ENCODE data around the gene LDLRAD4.
A peak's percentile ranks its signal among the peaks of the same experiment; 100 is the strongest.
"Not testable (repeated sequence)": the region's sequence is repeated elsewhere in the genome, so short reads cannot be mapped to it uniquely, and the experiment has no call there.

Gene LDLRAD4

GRCh38 chr18:13253786-13254688, 35.5 kb downstream of the LDLRAD4 start:
- DNase-seq = no peak

DNA sequence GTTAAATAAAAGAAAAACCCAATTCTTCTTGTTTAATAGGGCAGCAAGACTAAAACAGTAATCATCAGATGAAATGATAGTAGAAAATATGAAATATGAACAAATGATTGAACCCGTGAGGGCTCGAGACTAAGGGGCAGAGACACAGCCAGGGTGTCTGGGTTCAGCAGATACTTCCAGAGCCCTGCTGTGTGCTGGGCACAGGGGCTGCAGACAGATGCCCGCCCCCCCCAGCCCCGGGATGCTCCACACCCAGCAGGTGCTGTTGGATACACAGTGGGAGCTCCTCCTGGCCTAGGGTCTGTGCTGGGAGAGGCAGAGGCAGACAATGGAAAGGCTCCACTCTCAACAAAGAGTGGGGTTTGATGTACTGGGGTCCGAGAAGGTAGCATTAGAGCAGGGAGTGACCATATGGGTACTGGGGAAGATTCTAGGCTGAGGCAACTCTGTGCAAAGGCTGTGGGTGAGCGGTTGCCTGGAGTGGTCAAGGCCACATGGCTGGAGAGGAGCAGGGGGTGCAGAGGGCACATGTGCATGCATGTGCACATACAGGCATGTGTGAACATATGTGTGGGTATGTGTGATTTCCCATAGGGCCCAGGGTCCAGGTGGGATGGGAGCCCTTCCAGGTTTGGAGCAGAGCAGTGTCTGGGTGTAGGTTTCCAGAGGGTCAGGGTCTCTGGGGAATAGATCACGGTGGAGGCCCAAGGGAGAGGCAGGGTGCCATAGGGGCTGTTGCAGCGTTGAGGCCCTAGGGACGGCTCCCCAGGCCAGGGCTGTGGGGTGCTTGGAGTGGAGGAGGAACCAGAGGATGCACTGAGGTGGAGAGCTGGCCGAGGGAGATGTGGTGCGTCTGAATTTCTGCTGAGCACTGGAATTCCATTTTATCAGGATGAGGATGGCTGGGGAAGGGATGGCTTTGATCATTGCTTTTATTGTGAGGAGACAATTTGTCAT, 36.7 kb downstream of the LDLRAD4 start:
- no peak for DNase-seq

DNA sequence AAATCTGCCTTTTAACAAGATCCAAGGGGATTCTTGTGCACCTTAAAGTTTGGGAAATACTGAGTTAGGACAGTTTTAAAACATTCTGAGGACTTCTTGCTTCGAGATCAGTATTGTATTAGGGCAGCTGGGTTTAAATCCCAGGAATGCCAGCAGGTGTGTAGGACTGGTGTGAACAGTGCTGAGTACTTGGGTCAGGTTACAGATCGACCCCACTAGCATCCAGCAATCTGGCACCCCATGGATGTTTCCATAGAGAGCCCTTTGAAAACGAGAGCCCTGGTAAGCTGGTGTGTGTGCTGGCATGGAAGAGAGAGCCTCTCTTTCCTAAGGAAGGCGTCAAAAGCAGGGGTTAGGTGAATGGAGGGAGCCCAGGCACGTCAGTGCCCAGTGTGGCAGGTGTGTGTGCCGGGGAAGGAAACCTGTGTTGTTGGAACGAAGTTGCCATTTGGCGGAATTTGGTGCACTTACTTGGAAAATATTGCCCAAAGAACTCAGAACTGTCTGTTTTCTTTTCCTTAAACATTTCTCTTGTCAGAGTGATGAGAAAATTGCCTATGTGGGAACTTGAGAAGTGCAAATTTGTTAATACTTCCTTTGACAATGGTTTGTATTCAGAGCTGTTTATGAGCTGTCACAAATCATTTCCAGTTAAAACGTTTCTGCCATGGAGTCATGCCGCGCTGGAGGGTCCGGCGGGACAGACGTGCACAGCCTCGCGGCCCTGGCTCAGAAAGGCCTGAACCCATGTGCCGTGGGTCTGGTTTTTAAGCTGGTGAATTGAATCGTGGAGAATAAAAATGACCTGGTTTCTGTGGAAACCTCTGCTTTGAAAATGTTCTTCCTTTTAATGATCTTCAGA, 38.1 kb downstream of the LDLRAD4 start:
- DNase-seq = peak; percentile 65

- no peak for DNase-seq
Observed at GRCh38 chr18:13257361-13257980, 38.9 kb downstream of the LDLRAD4 start.

GRCh38 chr18:13258921-13259320, 40.4 kb downstream of the LDLRAD4 start:
- no peak for DNase-seq

GRCh38 chr18:13259701-13260100, 41.1 kb downstream of the LDLRAD4 start:
- no peak for DNase-seq

DNA sequence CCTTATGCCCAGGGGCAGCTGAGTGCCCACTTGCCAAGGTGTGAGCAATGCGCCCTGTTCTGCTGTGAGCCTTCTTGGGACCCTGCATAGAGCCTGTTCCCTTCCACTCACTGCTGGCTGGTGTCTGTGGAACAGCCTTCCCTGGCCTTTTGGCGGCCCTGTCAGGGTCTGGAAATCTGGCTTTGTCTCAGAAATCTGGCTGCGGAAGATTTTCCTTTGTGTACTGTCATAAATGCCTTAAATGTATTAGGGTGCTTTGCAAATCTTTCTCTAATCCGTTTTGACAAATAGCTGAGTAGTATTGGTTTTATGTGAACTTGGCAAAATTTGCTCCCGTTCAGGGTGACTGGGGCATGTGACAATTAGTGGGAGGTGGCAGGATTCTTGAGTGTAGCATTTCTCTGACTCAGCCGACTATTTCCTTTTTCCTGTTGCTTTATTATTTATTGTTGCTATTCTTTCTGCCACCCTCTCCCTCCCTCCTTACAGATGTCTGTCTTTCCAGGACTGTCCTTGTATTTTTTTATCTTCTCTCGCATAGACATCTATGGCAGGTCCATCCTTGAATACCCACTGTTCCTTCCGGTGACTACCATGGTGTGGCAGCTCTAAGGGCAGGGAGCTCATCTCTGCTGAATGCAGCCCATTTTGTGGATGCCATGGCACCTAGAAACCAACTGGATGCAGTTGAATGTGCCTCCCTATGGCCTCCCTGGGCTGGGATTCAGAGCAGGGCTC, 41.8 kb downstream of the LDLRAD4 start:
- DNase-seq = no peak

DNA sequence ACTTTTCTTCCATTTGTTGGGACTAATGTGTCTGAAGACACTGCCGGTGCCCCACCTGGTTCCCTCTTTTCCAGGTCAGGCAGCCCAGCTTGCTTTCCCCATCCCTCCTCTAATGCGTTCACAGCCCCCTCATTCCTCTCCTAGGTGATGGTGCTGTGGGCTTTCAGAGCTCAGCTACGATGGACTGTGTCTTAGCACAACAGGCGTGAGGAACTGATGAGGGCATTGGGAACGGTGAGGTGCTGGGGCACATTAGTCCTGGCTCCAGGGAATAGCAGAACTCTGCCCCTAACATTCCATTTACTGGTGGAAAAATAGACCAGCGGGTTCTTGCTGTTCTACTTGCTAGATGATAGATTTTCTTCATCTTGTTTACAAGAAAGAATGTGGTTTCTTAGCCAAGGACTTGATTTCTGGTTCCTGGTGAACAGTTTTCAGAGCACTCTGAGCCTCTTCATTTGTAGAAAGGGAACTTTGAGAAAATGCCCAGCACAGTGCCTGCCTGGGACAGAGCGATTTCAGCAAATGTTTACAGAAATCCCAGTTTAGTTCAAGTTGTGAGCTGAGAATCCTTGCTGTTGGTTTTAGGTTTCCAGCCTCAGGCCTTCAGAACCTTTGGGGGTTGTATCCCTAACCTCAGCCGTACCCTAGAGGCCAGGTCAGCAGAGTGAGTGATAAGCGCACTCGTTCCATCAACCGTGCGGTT, 42.5 kb downstream of the LDLRAD4 start:
- no peak for DNase-seq

DNA sequence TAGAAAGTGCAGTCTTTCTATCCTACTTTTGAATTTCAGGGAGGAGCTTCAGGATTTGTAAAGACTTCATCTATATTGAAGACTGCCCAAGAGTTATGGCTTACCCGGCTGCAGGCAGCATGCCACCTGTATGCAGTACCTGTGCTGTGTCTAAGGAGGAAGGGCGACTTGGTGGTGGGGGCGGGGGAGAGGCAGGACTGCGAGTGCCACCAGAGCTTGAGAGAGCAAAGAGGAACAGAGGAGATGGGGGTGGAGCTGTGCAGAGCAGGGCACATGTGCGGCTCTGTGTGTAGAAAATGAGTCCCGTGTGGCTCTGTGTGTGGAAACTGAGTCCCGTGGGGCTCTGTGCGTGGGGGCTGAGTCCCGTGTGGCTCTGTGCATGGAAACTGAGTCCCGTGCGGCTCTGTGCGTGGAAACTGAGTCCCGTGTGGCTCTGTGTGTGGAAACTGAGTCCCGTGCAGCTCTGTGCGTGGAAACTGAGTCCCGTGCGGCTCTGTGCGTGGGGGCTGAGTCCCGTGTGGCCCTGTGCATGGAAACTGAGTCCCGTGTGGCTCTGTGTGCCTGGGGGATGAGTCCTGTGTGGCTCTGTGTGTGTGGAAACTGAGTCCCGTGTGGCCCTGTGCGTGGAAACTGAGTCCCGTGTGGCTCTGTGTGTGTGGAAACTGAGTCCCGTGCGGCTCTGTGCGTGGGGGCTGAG, 43.2 kb downstream of the LDLRAD4 start:
- no peak for DNase-seq

GRCh38 chr18:13262358-13262680, 43.8 kb downstream of the LDLRAD4 start:
- not testable (repeated sequence) for DNase-seq

DNA sequence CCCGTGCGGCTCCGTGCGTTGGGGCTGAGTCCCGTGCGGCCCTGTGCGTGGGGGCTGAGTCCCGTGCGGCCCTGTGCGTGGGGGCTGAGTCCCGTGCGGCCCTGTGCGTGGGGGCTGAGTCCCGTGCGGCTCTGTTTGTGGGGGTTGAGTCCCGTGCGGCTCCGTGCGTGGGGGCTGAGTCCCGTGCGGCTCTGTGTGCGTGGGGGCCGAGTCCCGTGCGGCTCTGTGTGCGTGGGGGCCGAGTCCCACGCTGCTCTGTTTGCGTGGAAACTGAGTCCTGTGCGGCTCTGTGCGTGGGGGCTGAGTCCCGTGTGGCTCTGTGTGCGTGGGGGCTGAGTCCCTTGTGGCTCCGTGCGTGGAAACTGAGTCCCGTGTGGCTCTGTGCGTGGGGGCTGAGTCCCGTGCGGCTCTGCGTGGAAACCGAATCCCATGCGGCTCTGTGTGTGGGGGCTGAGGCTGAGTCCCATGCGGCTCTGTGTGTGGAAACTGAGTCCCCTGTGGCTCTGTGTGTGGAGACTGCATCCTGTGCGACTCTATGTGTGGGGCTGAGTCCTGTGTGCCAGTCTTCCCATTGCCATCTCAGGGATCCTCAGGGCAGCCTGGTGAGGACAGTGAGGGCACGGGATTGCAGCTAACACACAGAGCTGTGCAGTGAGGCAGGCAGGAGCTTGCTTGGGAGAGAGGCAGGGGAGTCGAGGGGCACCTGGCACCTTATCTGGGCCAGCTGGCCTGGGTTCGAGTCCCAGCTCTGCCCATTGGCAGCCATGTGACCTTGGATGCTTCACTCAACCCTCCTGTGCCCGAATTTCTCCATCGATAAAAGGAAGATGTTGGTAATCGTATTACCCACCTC, 44.5 kb downstream of the LDLRAD4 start:
- DNase-seq = no peak

GRCh38 chr18:13264091-13265007, 45.8 kb downstream of the LDLRAD4 start:
- no peak for DNase-seq

DNA sequence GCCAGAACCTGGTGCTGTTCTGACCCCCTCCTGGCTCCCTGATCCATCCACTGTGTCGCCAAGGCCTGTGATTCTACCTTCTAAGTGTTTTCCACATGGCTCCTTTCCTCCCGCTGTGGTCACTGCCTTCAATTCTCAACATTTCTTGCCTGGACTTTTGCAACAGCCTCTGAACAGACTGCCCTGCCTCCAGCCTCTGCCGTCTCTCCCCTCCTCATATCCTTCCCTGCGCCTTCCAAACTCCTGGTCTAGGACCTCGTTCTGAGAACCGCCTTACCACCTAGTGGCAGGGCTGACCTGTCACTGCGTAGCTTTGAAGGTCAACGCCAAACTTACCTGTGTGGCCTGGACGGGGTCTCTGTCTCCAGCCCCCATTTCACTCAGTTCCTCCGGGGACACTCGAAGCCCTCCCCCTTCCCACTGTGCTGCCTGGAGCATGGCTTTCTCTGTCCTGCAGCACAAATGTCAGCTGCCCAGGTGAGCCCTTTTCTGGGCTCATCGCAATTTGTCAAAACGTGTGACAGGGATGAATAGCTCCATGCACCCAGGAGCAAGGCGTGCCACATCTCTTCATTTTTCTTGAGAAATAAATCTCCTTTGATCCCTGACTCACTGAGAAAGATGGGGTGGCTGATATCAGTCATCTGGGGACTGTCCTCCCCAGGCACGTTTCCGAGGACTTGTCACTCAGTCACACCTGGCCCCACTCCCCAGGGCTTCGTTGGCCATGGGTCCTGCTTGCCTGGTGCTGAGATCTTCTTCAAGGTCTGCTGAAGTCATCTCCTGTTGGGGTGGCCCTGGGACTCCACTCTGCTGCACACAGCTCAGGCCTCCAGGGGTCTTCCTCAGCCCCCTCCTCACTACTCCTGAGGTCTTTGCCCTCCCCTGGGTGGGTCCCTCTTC, 46.7 kb downstream of the LDLRAD4 start:
- no peak for DNase-seq

GRCh38 chr18:13265911-13266217, 47.3 kb downstream of the LDLRAD4 start:
- no peak for DNase-seq

- no peak for DNase-seq
Observed at GRCh38 chr18:13266218-13267100, 47.9 kb downstream of the LDLRAD4 start.

GRCh38 chr18:13267431-13267873, 48.9 kb downstream of the LDLRAD4 start:
- DNase-seq = no peak
